T-cell (primary cell): ENCODE data around the gene ZNF433. TPM values are rescaled to one million over a fixed set of nuclear protein-coding genes. Genes with fewer than 3 reads are reported as not detected.

Experiments used
- ATAC-seq, 4 experiments: fragments of 200-7000 bp in 3 of 4; fragments of 150-1000 bp in 1 of 4; cut with Tn5 transposase; replicated peaks in 1 of 4; 1 replicate in 3 of 4; 2 replicates in 1 of 4; pipeline ENCODE4 v1.10.0; 2021; ENCODE audit warnings: moderate library complexity in 3 of 4, mild to moderate bottlenecking in 2 of 4, moderate number of reproducible peaks in 1 of 4
- CTCF ChIA-PET, 2 donors: fragments of 300-600 bp; sonication (Branson Sonifier 250); formaldehyde crosslinking; loops; one replicate each; lab custom pipeline; 2022; ENCODE audit warnings: antibody characterized with exemption in 2 of 2; lab: Charles Lee
- POLR2A ChIA-PET, 2 donors: fragments of 300-600 bp; sonication (Branson Sonifier 250); formaldehyde crosslinking; loops; one replicate each; lab custom pipeline; 2022; ENCODE audit warnings: antibody characterized with exemption in 2 of 2; lab: Charles Lee
- DNase-seq, 35 experiments: peaks; one replicate each; pipeline versions ENCODE4 v3.0.0 to v3.0.0-alpha.2; 2013 to 2023
- H3K27ac ChIP-seq: one replicate; pipeline ENCODE4 v1.5.1; 2013; ENCODE audit warnings: low read length
- H3K27me3 ChIP-seq, 2 experiments: replicated peaks in 1 of 2; 1 replicate in 1 of 2; 2 replicates in 1 of 2; pipeline versions ENCODE4 v1.6.1 to v1.7.0; 2013; ENCODE audit warnings: low read length in 1 of 2, mixed read lengths in 1 of 2; ENCODE audit not compliant: control insufficient read depth in 2 of 2, insufficient read depth in 2 of 2; ENCODE audit errors: extremely low read depth in 1 of 2
- H3K36me3 ChIP-seq, 2 donors: 1 replicate in 1 of 2; 2 replicates in 1 of 2; pipeline versions ENCODE4 v1.6.1 to v1.7.0; 2013; ENCODE audit warnings: low read length in 1 of 2; ENCODE audit not compliant: control insufficient read depth in 2 of 2, insufficient read depth in 1 of 2; ENCODE audit errors: extremely low read depth in 1 of 2
- H3K4me1 ChIP-seq, 2 experiments: 1 replicate in 1 of 2; 2 replicates in 1 of 2; pipeline versions ENCODE4 v1.6.1 to v1.7.0; 2013; ENCODE audit warnings: low read length in 2 of 2, mixed read lengths in 1 of 2; ENCODE audit not compliant: insufficient read depth in 2 of 2, control insufficient read depth in 1 of 2; ENCODE audit errors: extremely low read depth in 1 of 2
- H3K4me3 ChIP-seq, 2 donors: 1 replicate in 1 of 2; 2 replicates in 1 of 2; pipeline versions ENCODE4 v1.5.1 to v1.7.0; 2013; ENCODE audit warnings: mild to moderate bottlenecking in 2 of 2, low read length in 1 of 2, moderate library complexity in 1 of 2; ENCODE audit not compliant: control insufficient read depth in 1 of 2; ENCODE audit errors: extremely low read depth in 1 of 2
- H3K9me3 ChIP-seq: 2 replicates; pipeline ENCODE4 v1.7.0; 2013
- H3K27ac Mint-ChIP-seq, 2 donors: one replicate each; pipeline ENCODE4 v1.8.0; 2020 to 2021; ENCODE audit warnings: mild to moderate bottlenecking in 2 of 2, mixed read lengths in 2 of 2
- H3K27me3 Mint-ChIP-seq, 2 donors: one replicate each; pipeline ENCODE4 v1.8.0; 2021 to 2022; ENCODE audit warnings: mixed read lengths in 2 of 2
- H3K36me3 Mint-ChIP-seq: one replicate; pipeline ENCODE4 v1.8.0; 2021; ENCODE audit warnings: mixed read lengths
- H3K4me1 Mint-ChIP-seq, 3 donors: one replicate each; pipeline ENCODE4 v1.8.0; 2020 to 2022; ENCODE audit warnings: mixed read lengths in 3 of 3, mild to moderate bottlenecking in 1 of 3
- H3K4me3 Mint-ChIP-seq, 3 donors: one replicate each; pipeline ENCODE4 v1.8.0; 2020 to 2022; ENCODE audit warnings: mild to moderate bottlenecking in 3 of 3, mixed read lengths in 3 of 3, moderate library complexity in 3 of 3
- H3K9me3 Mint-ChIP-seq, 3 donors: one replicate each; pipeline ENCODE4 v1.8.0; 2020 to 2022; ENCODE audit warnings: mixed read lengths in 3 of 3
- WGBS: methylation state at CpG from one replicate; pipeline ENCODE4 v1.1.5; 2013; ENCODE audit warnings: missing lambda C conversion rate; ENCODE audit not compliant: insufficient coverage; 5-methylcytosine and 5-hydroxymethylcytosine counted together
- total RNA-seq, 35 experiments: library from RNA in 6 of 35; stranded (reverse) in 6 of 35; fragments of 120-200 nt in 1 of 35; gene quantifications; one replicate each; pipeline versions ENCODE4 v1.2.1 to v1.2.4 and lab custom pipeline; 2013 to 2026

ZNF433 gene
- total RNA-seq, 5 donors from 2014 or later (not counting 1 experiment from before 2014, with no cell fraction given), result 0.41 to 1.9 (median 1.5) TPM

GRCh38 chr19:12043752-12044422 lies 8.4 kb upstream of the ZNF433 start:
- H3K9me3 ChIP-seq, result peaks cover 11% of the 10 kb centered on the region
- H3K36me3 Mint-ChIP-seq, result peaks cover 28% of the 10 kb centered on the region
- POLR2A ChIA-PET, result no interaction called here
- no peaks in the 10 kb centered on the region for H3K27me3 ChIP-seq
- WGBS, result no CpG with 5 or more reads among the region's 5 CpGs
- H3K27ac Mint-ChIP-seq, result no peak overlapping the region
- ATAC-seq, result no peak
- H3K4me3 Mint-ChIP-seq, result no peak overlapping the region
- no peaks in the 10 kb centered on the region for H3K4me1 Mint-ChIP-seq
- no peak overlapping the region for H3K27ac ChIP-seq
- CTCF ChIA-PET, result no interaction called here
- peaks cover 0 to 13% of the 10 kb centered on the region in 2 donors for H3K36me3 ChIP-seq
- no peak overlapping the region for H3K4me3 ChIP-seq
- peaks cover 8 to 29% (median 25%) of the 10 kb centered on the region in 3 donors for H3K9me3 Mint-ChIP-seq
- H3K4me1 ChIP-seq, result no peaks in the 10 kb centered on the region
- H3K27me3 Mint-ChIP-seq, result no peaks in the 10 kb centered on the region
- DNase-seq, result no peak

GRCh38 chr19:12042893-12043292 lies 7.4 kb upstream of the ZNF433 start:
- POLR2A ChIA-PET, result no interaction called here
- CTCF ChIA-PET, result no interaction called here

GRCh38 chr19:12034620-12035019 lies 859 bp downstream of the ZNF433 start:
- no peak for ATAC-seq
- H3K27ac Mint-ChIP-seq, result peak overlapping the region in 1 of 2 donors; percentile 12

More at GRCh38 chr19:12042893-12043292, 7.4 kb upstream of the ZNF433 start:
- H3K27ac Mint-ChIP-seq, result no peak overlapping the region
- peaks cover 11% of the 10 kb centered on the region for H3K9me3 ChIP-seq
- no peaks in the 10 kb centered on the region for H3K27me3 Mint-ChIP-seq
- H3K4me1 Mint-ChIP-seq, result no peaks in the 10 kb centered on the region
- no peak for DNase-seq
- H3K27ac ChIP-seq, result no peak overlapping the region
- no peaks in the 10 kb centered on the region for H3K27me3 ChIP-seq
- H3K4me1 ChIP-seq, result no peaks in the 10 kb centered on the region
- H3K9me3 Mint-ChIP-seq, result peaks cover 8 to 29% (median 25%) of the 10 kb centered on the region in 3 donors
- H3K4me3 ChIP-seq, result no peak overlapping the region
- H3K4me3 Mint-ChIP-seq, result no peak overlapping the region
- peaks cover 28% of the 10 kb centered on the region for H3K36me3 Mint-ChIP-seq
- H3K36me3 ChIP-seq, result peaks cover 0 to 13% of the 10 kb centered on the region in 2 donors
- no peak for ATAC-seq

GRCh38 chr19:12034198-12034597 lies 1.3 kb downstream of the ZNF433 start:
- Histone ChIP-seq H3K4me3 (no peak overlapping the region), H3K27ac (no peak overlapping the region), H3K36me3 (no peaks in the 10 kb centered on the region), H3K4me1 (peaks cover 5 to 15% of the 10 kb centered on the region in 2 experiments), H3K27me3 (peaks cover 0 to 11% of the 10 kb centered on the region in 2 experiments), H3K9me3 (no peaks in the 10 kb centered on the region)
- ChIA-PET CTCF (no interaction called here), POLR2A (interaction anchor here in 1 of 2 donors (0.6 to 0.7 kb wide), 2 partner anchors 46 to 69 kb away, joined by 3 to 4 read pairs; partner anchors contain the start of gene ZNF763)
- H3K27me3 Mint-ChIP-seq, result no peaks in the 10 kb centered on the region
- ATAC-seq (no peak), DNase-seq (no peak)
- WGBS, result 100% methylated on average over 1 of the region's 2 CpGs
- H3K9me3 Mint-ChIP-seq, result peaks cover 0 to 15% (median 4%) of the 10 kb centered on the region in 3 donors
- peak overlapping the region; percentile 12 to 28 for H3K27ac Mint-ChIP-seq
- H3K4me3 Mint-ChIP-seq, result peak overlapping the region; percentile 64 to 84 (median 68)
- H3K4me1 Mint-ChIP-seq, result peaks cover 8 to 19% (median 11%) of the 10 kb centered on the region in 3 donors
- H3K36me3 Mint-ChIP-seq, result no peaks in the 10 kb centered on the region

More at GRCh38 chr19:12034620-12035019, 859 bp downstream of the ZNF433 start:
- H3K4me1 ChIP-seq, result peaks cover 5 to 15% of the 10 kb centered on the region in 2 experiments
- peaks cover 0 to 15% (median 4%) of the 10 kb centered on the region in 3 donors for H3K9me3 Mint-ChIP-seq
- ChIA-PET POLR2A (interaction anchor here in 1 of 2 donors (0.6 kb wide), 1 partner anchor 46 kb away, joined by 4 read pairs; no protein-coding TSS in a partner anchor), CTCF (interaction anchor here in 1 of 2 donors (1.1 kb wide), 1 partner anchor 46 kb away, joined by 4 read pairs; no protein-coding TSS in a partner anchor)
- H3K36me3 ChIP-seq, result no peaks in the 10 kb centered on the region
- DNase-seq, result no peak
- no peak overlapping the region for H3K27ac ChIP-seq
- H3K36me3 Mint-ChIP-seq, result no peaks in the 10 kb centered on the region
- H3K4me3 Mint-ChIP-seq, result peak overlapping the region; percentile 64 to 84 (median 68)
- peaks cover 0 to 11% of the 10 kb centered on the region in 2 experiments for H3K27me3 ChIP-seq
- peaks cover 8 to 19% (median 11%) of the 10 kb centered on the region in 3 donors for H3K4me1 Mint-ChIP-seq
- no peaks in the 10 kb centered on the region for H3K9me3 ChIP-seq
- H3K27me3 Mint-ChIP-seq, result no peaks in the 10 kb centered on the region
- H3K4me3 ChIP-seq, result no peak overlapping the region
- WGBS, result 74% methylated on average over 6 of the region's 8 CpGs

GRCh38 chr19:12015753-12016116 lies 19.7 kb downstream of the ZNF433 start:
- Histone ChIP-seq H3K27ac (no peak overlapping the region), H3K4me3 (no peak overlapping the region), H3K4me1 (no peaks in the 10 kb centered on the region), H3K27me3 (no peaks in the 10 kb centered on the region), H3K36me3 (peaks cover 17 to 20% of the 10 kb centered on the region in 2 donors), H3K9me3 (peaks cover 29% of the 10 kb centered on the region)
- H3K36me3 Mint-ChIP-seq, result peaks cover 67% of the 10 kb centered on the region
- no peaks in the 10 kb centered on the region for H3K4me1 Mint-ChIP-seq
- no peaks in the 10 kb centered on the region for H3K27me3 Mint-ChIP-seq
- H3K4me3 Mint-ChIP-seq, result no peak overlapping the region
- no peak for DNase-seq
- ATAC-seq, result no peak
- WGBS, result no CpG with 5 or more reads among the region's 2 CpGs
- H3K27ac Mint-ChIP-seq, result no peak overlapping the region
- CTCF ChIA-PET, result no interaction called here
- POLR2A ChIA-PET, result interaction anchor here in 1 of 2 donors (0.6 kb wide), 1 partner anchor 14 kb away, joined by 4 read pairs; no protein-coding TSS in a partner anchor
- H3K9me3 Mint-ChIP-seq, result peaks cover 11 to 46% (median 43%) of the 10 kb centered on the region in 3 donors

- 100% methylated on average over 3 of the region's 9 CpGs for WGBS
- peaks cover 70% of the 10 kb centered on the region for H3K36me3 Mint-ChIP-seq
- no peaks in the 10 kb centered on the region for H3K4me1 Mint-ChIP-seq
- Histone ChIP-seq H3K27me3 (no peaks in the 10 kb centered on the region), H3K36me3 (peaks cover 17 to 20% of the 10 kb centered on the region in 2 donors), H3K27ac (no peak overlapping the region), H3K4me3 (peak overlapping the region in 1 of 2 donors; percentile 17), H3K9me3 (peaks cover 30% of the 10 kb centered on the region), H3K4me1 (no peaks in the 10 kb centered on the region)
- no peak overlapping the region for H3K27ac Mint-ChIP-seq
- no peak for ATAC-seq
- no peaks in the 10 kb centered on the region for H3K27me3 Mint-ChIP-seq
- H3K4me3 Mint-ChIP-seq, result no peak overlapping the region
- DNase-seq, result no peak
- peaks cover 11 to 46% (median 40%) of the 10 kb centered on the region in 3 donors for H3K9me3 Mint-ChIP-seq
- POLR2A ChIA-PET, result interaction anchor here in 1 of 2 donors (0.6 kb wide), 1 partner anchor 14 kb away, joined by 4 read pairs; no protein-coding TSS in a partner anchor
- CTCF ChIA-PET, result no interaction called here
These were observed 20.3 kb downstream of the ZNF433 start for GRCh38 chr19:12015015-12015752.
